Endodermal cell (in vitro differentiated cells): Measurements from ENCODE around the gene PIK3R5. TPM values are rescaled to one million over a fixed set of nuclear protein-coding genes. Genes with fewer than 3 reads are reported as not detected.

Experiments used
- DNase-seq: peaks from one replicate; pipeline ENCODE4 v3.0.0-alpha.2; 2017
- H3K27ac ChIP-seq: 2 replicates; pipeline ENCODE4 v1.5.1; 2013; ENCODE audit warnings: mild to moderate bottlenecking, low read depth, low read length, moderate library complexity
- H3K27me3 ChIP-seq: 2 replicates; pipeline ENCODE4 v1.6.1; 2013; ENCODE audit warnings: mild to moderate bottlenecking, low read length, moderate library complexity; ENCODE audit not compliant: insufficient read depth, control insufficient read depth, poor library complexity, severe bottlenecking
- H3K36me3 ChIP-seq: 2 replicates; pipeline ENCODE4 v1.7.0; 2013; ENCODE audit warnings: mild to moderate bottlenecking, low read length, moderate library complexity; ENCODE audit not compliant: control insufficient read depth, insufficient read depth
- H3K4me1 ChIP-seq: one replicate; pipeline ENCODE4 v1.7.0; 2013; ENCODE audit warnings: low read length; ENCODE audit not compliant: control insufficient read depth, insufficient read depth
- H3K4me3 ChIP-seq: 2 replicates; pipeline ENCODE4 v1.5.1; 2013; ENCODE audit warnings: mild to moderate bottlenecking, low read length, moderate library complexity
- H3K9ac ChIP-seq: 2 replicates; pipeline ENCODE4 v1.6.1; 2013; ENCODE audit warnings: mild to moderate bottlenecking, low read length, moderate library complexity; ENCODE audit not compliant: poor library complexity, severe bottlenecking; ENCODE audit errors: extremely low read depth
- H3K9me3 ChIP-seq: 2 replicates; pipeline ENCODE4 v1.6.1; 2013; ENCODE audit warnings: mild to moderate bottlenecking, low read length, moderate library complexity; ENCODE audit not compliant: control insufficient read depth
- H3K27ac Mint-ChIP-seq: 2 replicates; pipeline ENCODE4 v1.8.0; 2020; ENCODE audit warnings: mixed read lengths
- H3K27me3 Mint-ChIP-seq: 2 replicates; pipeline ENCODE4 v1.8.0; 2021; ENCODE audit warnings: mild to moderate bottlenecking, mixed read lengths; ENCODE audit not compliant: insufficient read depth
- H3K36me3 Mint-ChIP-seq: 2 replicates; pipeline ENCODE4 v1.8.0; 2020; ENCODE audit warnings: low read depth, mixed read lengths
- H3K4me1 Mint-ChIP-seq: 2 replicates; pipeline ENCODE4 v1.8.0; 2020; ENCODE audit warnings: mixed read lengths
- H3K4me3 Mint-ChIP-seq: 2 replicates; pipeline ENCODE4 v1.8.0; 2020; ENCODE audit warnings: mild to moderate bottlenecking, moderate library complexity, mixed read lengths
- H3K9me3 Mint-ChIP-seq: 2 replicates; pipeline ENCODE4 v1.8.0; 2020; ENCODE audit warnings: mild to moderate bottlenecking, mixed read lengths
- WGBS, 2 experiments: methylation state at CpG; one replicate each; pipeline versions ENCODE4 v1.1.5 to v1.1.7; 2013; ENCODE audit warnings: missing lambda C conversion rate in 2 of 2, mixed read lengths in 1 of 2; ENCODE audit not compliant: insufficient coverage in 1 of 2, insufficient read length in 1 of 2; 5-methylcytosine and 5-hydroxymethylcytosine counted together
- total RNA-seq, 2 donors: library from RNA; stranded (reverse); fragmentation: NEBNext Ultra II Directional in 1 of 2; extraction: Animal tissue kit (Norgen Biotek cat#: 25700) in 1 of 2; gene quantifications; 2 replicates in 1 of 2; 3 replicates in 1 of 2; pipeline ENCODE4 v1.2.1, GENCODE V29; 2021
- TF ChIP-seq, protein P1 (sequence below): fragments of 200-600 bp; sonication (generic); conservative IDR thresholded peaks from 2 replicates; pipeline ENCODE4 v1.5.0; 2021; ENCODE audit warnings: antibody characterized with exemption, mild to moderate bottlenecking

Gene PIK3R5
- total RNA-seq, 2 donors from 2014 or later = 10.4 to 37.0 TPM

DNA sequence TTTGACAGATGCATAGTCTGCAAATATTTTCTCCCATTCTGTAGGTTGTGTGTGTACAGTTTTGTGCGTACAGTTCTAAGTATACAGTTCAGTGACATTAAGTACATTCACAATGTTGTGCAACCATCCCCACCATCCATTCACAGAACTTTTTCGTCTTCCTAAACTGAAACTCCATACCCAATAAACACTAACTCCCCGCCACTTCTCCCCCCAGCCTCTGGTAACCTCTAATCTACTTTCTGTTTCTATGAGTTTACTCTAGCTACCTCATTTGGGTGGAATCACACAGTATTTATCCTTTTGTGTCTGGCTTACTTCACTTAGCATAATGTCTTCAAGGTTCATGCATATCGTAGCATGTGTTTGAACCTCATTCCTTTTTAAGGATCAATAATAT, 14.3 kb downstream of the PIK3R5 start:
- H3K4me3 ChIP-seq = no peak overlapping the region
- H3K27me3 ChIP-seq = peaks cover 14% of the 10 kb centered on the region
- no peaks in the 10 kb centered on the region for H3K9me3 ChIP-seq
- Mint-ChIP-seq H3K4me1 (peaks cover 5% of the 10 kb centered on the region), H3K27ac (no peak overlapping the region), H3K27me3 (peaks cover 24% of the 10 kb centered on the region), H3K36me3 (no peaks in the 10 kb centered on the region), H3K4me3 (no peak overlapping the region), H3K9me3 (peaks cover 2% of the 10 kb centered on the region)
- WGBS, 2 experiments = 93% methylated on average over 3 to 4 of the region's 4 CpGs
- TF ChIP-seq, protein P1, sequence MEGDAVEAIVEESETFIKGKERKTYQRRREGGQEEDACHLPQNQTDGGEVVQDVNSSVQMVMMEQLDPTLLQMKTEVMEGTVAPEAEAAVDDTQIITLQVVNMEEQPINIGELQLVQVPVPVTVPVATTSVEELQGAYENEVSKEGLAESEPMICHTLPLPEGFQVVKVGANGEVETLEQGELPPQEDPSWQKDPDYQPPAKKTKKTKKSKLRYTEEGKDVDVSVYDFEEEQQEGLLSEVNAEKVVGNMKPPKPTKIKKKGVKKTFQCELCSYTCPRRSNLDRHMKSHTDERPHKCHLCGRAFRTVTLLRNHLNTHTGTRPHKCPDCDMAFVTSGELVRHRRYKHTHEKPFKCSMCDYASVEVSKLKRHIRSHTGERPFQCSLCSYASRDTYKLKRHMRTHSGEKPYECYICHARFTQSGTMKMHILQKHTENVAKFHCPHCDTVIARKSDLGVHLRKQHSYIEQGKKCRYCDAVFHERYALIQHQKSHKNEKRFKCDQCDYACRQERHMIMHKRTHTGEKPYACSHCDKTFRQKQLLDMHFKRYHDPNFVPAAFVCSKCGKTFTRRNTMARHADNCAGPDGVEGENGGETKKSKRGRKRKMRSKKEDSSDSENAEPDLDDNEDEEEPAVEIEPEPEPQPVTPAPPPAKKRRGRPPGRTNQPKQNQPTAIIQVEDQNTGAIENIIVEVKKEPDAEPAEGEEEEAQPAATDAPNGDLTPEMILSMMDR = no peak
- no peak overlapping the region for H3K9ac ChIP-seq
- DNase-seq = no peak
- no peaks in the 10 kb centered on the region for H3K36me3 ChIP-seq
- no peaks in the 10 kb centered on the region for H3K4me1 ChIP-seq
- no peak overlapping the region for H3K27ac ChIP-seq

- H3K9ac ChIP-seq = no peak overlapping the region
- no peak overlapping the region for H3K4me3 Mint-ChIP-seq
- no peak overlapping the region for H3K27ac Mint-ChIP-seq
- peaks cover 14% of the 10 kb centered on the region for H3K27me3 ChIP-seq
- H3K27ac ChIP-seq = no peak overlapping the region
- H3K36me3 ChIP-seq = no peaks in the 10 kb centered on the region
- no peaks in the 10 kb centered on the region for H3K4me1 ChIP-seq
- peaks cover 21% of the 10 kb centered on the region for H3K27me3 Mint-ChIP-seq
- TF ChIP-seq, protein P1 = no peak
- no peaks in the 10 kb centered on the region for H3K36me3 Mint-ChIP-seq
- H3K4me1 Mint-ChIP-seq = peaks cover under 1% of the 10 kb centered on the region
- peaks cover 2% of the 10 kb centered on the region for H3K9me3 Mint-ChIP-seq
- H3K9me3 ChIP-seq = peaks cover 3% of the 10 kb centered on the region
- H3K4me3 ChIP-seq = no peak overlapping the region
- DNase-seq = no peak
- WGBS, 2 experiments = 89 to 94% methylated on average over 8 to 9 of the region's 9 CpGs
Observed at GRCh38 chr17:8949061-8949661, 16.3 kb downstream of the PIK3R5 start.

GRCh38 chr17:8948462-8948861, 17.0 kb downstream of the PIK3R5 start:
- Mint-ChIP-seq H3K36me3 (no peaks in the 10 kb centered on the region), H3K27ac (no peak overlapping the region), H3K4me3 (no peak overlapping the region), H3K27me3 (peaks cover 21% of the 10 kb centered on the region), H3K9me3 (peaks cover 2% of the 10 kb centered on the region), H3K4me1 (no peaks in the 10 kb centered on the region)
- no peaks in the 10 kb centered on the region for H3K4me1 ChIP-seq
- H3K27me3 ChIP-seq = peaks cover 14% of the 10 kb centered on the region
- H3K4me3 ChIP-seq = no peak overlapping the region
- no peak overlapping the region for H3K9ac ChIP-seq
- H3K36me3 ChIP-seq = no peaks in the 10 kb centered on the region
- no peak overlapping the region for H3K27ac ChIP-seq
- TF ChIP-seq, protein P1 = no peak
- no peak for DNase-seq
- WGBS, 2 experiments = 96 to 100% methylated on average over 7 of the region's 7 CpGs
- peaks cover 5% of the 10 kb centered on the region for H3K9me3 ChIP-seq
